Karpas-422 (cell line): Measurements from ENCODE around the gene ACKR4. TPM values are rescaled to one million over a fixed set of nuclear protein-coding genes. Genes with fewer than 3 reads are reported as not detected.
"Not testable (repeated sequence)": the region's sequence is repeated elsewhere in the genome, so short reads cannot be mapped to it uniquely, and the experiment has no call there.

ENCODE experiments used
- DNase-seq: peaks from one replicate; pipeline ENCODE4 v3.0.0-alpha.2; 2015
- H2AFZ ChIP-seq: fragments of 200-600 bp; sonication (generic); 2 replicates; pipeline ENCODE4 v1.6.1; 2014; ENCODE audit warnings: antibody characterized with exemption, low read length, mixed read lengths
- H3K27ac ChIP-seq: fragments of 200-600 bp; sonication (generic); 2 replicates; pipeline ENCODE4 v1.5.1; 2014; ENCODE audit warnings: mild to moderate bottlenecking, low read length, moderate library complexity
- H3K27me3 ChIP-seq: fragments of 200-600 bp; sonication (generic); 2 replicates; pipeline ENCODE4 v1.6.1; 2014; ENCODE audit warnings: low read length, mixed read lengths
- H3K36me3 ChIP-seq: fragments of 200-600 bp; sonication (generic); 2 replicates; pipeline ENCODE4 v1.6.1; 2014; ENCODE audit warnings: low read length, mixed read lengths; ENCODE audit not compliant: insufficient read depth
- H3K4me1 ChIP-seq: fragments of 200-600 bp; sonication (generic); 2 replicates; pipeline ENCODE4 v1.6.1; 2014; ENCODE audit warnings: mild to moderate bottlenecking, low read length, mixed read lengths
- H3K4me2 ChIP-seq: fragments of 200-600 bp; sonication (generic); 2 replicates; pipeline ENCODE4 v1.6.1; 2014; ENCODE audit warnings: low read length, low read depth, mild to moderate bottlenecking; ENCODE audit not compliant: poor library complexity, severe bottlenecking
- H3K4me3 ChIP-seq: fragments of 200-600 bp; sonication (generic); 2 replicates; pipeline ENCODE4 v1.5.1; 2014; ENCODE audit warnings: mild to moderate bottlenecking, antibody characterized with exemption, low read length, mixed read lengths
- H3K79me2 ChIP-seq: fragments of 200-600 bp; sonication (generic); 2 replicates; pipeline ENCODE4 v1.6.1; 2014; ENCODE audit warnings: mild to moderate bottlenecking, low read length, mixed read lengths
- H3K9ac ChIP-seq: fragments of 200-600 bp; sonication (generic); 2 replicates; pipeline ENCODE4 v1.6.0; 2014; ENCODE audit warnings: low read length
- H3K9me2 ChIP-seq: fragments of 200-600 bp; sonication (generic), shearing (Covaris generic); replicated peaks from 2 replicates; pipeline ENCODE4 v1.6.0; 2014; ENCODE audit warnings: mild to moderate bottlenecking, low read length, moderate library complexity; ENCODE audit not compliant: insufficient read depth
- H3K9me3 ChIP-seq: fragments of 300-700, 200-600 bp; sonication (generic); 2 replicates; pipeline ENCODE4 v1.6.1; 2014; ENCODE audit warnings: low read length, mixed read lengths
- H4K20me1 ChIP-seq: fragments of 200-600 bp; sonication (generic); 2 replicates; pipeline ENCODE4 v1.6.1; 2014; ENCODE audit warnings: mild to moderate bottlenecking, antibody characterized with exemption, low read length, low read depth; ENCODE audit not compliant: insufficient read depth
- total RNA-seq: library from RNA; depleted of rRNA; stranded (reverse); fragments of >200 nt; shearing (Covaris generic); gene quantifications from 2 replicates; pipeline ENCODE4 v1.2.3, GENCODE V29; 2014; ENCODE audit warnings: low replicate concordance

ACKR4 gene
- total RNA-seq, 1 experiment from 2014 or later = 8.4 TPM

- Histone ChIP-seq H3K4me3 (no peak overlapping the region), H3K9me3 (no peaks in the 10 kb centered on the region), H3K36me3 (peaks cover 10% of the 10 kb centered on the region; the same call in 1 of the 2 replicates), H3K9me2 (no peaks in the 10 kb centered on the region), H3K79me2 (no peaks in the 10 kb centered on the region), H3K27me3 (no peaks in the 10 kb centered on the region), H3K27ac (no peak overlapping the region), H3K9ac (no peak overlapping the region), H2AFZ (no peak overlapping the region), H4K20me1 (no peaks in the 10 kb centered on the region), H3K4me2 (no peak overlapping the region), H3K4me1 (peaks cover 18% of the 10 kb centered on the region)
- DNase-seq = no peak
These were observed 32.9 kb downstream of the ACKR4 start for GRCh38 chr3:132629928-132630327.

GRCh38 chr3:132630612-132631011, 33.5 kb downstream of the ACKR4 start:
- no peaks in the 10 kb centered on the region for H3K9me2 ChIP-seq
- peaks cover 10% of the 10 kb centered on the region; the same call in 1 of the 2 replicates for H3K36me3 ChIP-seq
- H3K4me2 ChIP-seq = no peak overlapping the region
- DNase-seq = no peak
- H4K20me1 ChIP-seq = no peaks in the 10 kb centered on the region
- H3K4me1 ChIP-seq = peaks cover 11% of the 10 kb centered on the region
- no peak overlapping the region for H3K9ac ChIP-seq
- H3K9me3 ChIP-seq = no peaks in the 10 kb centered on the region
- no peak overlapping the region for H3K4me3 ChIP-seq
- H3K27ac ChIP-seq = no peak overlapping the region
- H3K27me3 ChIP-seq = no peaks in the 10 kb centered on the region
- H3K79me2 ChIP-seq = no peaks in the 10 kb centered on the region
- H2AFZ ChIP-seq = no peak overlapping the region

DNA sequence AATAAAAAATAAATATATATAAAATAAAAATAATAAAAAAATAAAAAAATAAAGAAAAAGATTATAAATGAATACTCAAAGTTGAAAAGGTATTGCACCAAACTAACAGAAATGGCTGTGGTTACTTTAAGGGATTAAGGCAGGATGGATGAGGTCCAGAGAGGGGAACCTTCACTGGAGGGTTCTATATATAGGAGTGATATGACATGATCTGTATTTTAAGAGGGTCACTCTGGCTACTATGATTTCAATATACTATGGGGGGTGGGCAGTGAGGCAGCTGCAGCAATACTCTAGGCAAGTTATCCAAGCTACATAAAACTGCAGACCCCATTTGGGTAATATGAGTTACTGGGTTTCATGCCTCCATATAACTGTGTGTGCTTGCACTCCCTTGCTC, 38.0 kb downstream of the ACKR4 start:
- no peaks in the 10 kb centered on the region for H3K79me2 ChIP-seq
- H3K27me3 ChIP-seq = no peaks in the 10 kb centered on the region
- DNase-seq = no peak
- H3K9me2 ChIP-seq = no peaks in the 10 kb centered on the region
- no peaks in the 10 kb centered on the region for H4K20me1 ChIP-seq
- no peaks in the 10 kb centered on the region for H3K9me3 ChIP-seq
- H2AFZ ChIP-seq = no peak overlapping the region
- no peak overlapping the region for H3K4me2 ChIP-seq
- H3K36me3 ChIP-seq = no peaks in the 10 kb centered on the region; the same call in 1 of the 2 replicates
- H3K9ac ChIP-seq = no peak overlapping the region
- H3K4me3 ChIP-seq = no peak overlapping the region
- H3K27ac ChIP-seq = no peak overlapping the region
- H3K4me1 ChIP-seq = no peaks in the 10 kb centered on the region; the same call in 1 of the 2 replicates

DNA sequence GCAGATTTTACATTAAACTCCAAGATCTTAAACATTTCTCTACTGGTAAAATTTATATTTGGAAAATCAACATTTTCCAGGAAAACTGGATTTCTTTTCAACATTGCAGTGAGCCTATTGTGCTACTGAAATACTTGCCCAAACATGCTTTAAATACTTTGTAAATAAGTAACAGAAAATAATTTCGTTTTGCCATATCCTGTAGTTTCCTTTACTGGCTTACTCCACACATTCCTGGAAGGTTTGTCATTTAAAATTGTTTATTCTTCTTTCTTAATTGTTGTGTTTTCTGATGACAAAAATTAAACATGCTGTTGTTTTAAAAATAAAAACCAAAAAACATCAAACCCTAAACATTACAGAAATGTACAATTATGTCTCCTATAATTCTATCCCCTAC, 40.5 kb downstream of the ACKR4 start:
- H3K4me2 ChIP-seq = no peak overlapping the region
- no peaks in the 10 kb centered on the region for H4K20me1 ChIP-seq
- H3K4me3 ChIP-seq = no peak overlapping the region
- peaks cover 6% of the 10 kb centered on the region; the same call in 1 of the 2 replicates for H3K4me1 ChIP-seq
- H3K9me3 ChIP-seq = no peaks in the 10 kb centered on the region
- no peak overlapping the region for H2AFZ ChIP-seq
- no peaks in the 10 kb centered on the region; the same call in 1 of the 2 replicates for H3K36me3 ChIP-seq
- no peak overlapping the region for H3K27ac ChIP-seq
- no peaks in the 10 kb centered on the region for H3K79me2 ChIP-seq
- H3K27me3 ChIP-seq = no peaks in the 10 kb centered on the region
- no peak overlapping the region for H3K9ac ChIP-seq
- no peak for DNase-seq
- no peaks in the 10 kb centered on the region for H3K9me2 ChIP-seq

- H3K9me2 ChIP-seq = no peaks in the 10 kb centered on the region
- H3K4me3 ChIP-seq = no peak overlapping the region
- no peaks in the 10 kb centered on the region; the same call in 1 of the 2 replicates for H3K36me3 ChIP-seq
- H3K4me2 ChIP-seq = no peak overlapping the region
- H3K27ac ChIP-seq = no peak overlapping the region
- H3K27me3 ChIP-seq = no peaks in the 10 kb centered on the region
- H3K9me3 ChIP-seq = no peaks in the 10 kb centered on the region
- H3K4me1 ChIP-seq = peaks cover 6% of the 10 kb centered on the region; the same call in 1 of the 2 replicates
- no peaks in the 10 kb centered on the region for H3K79me2 ChIP-seq
- H3K9ac ChIP-seq = no peak overlapping the region
- H2AFZ ChIP-seq = no peak overlapping the region
- no peak for DNase-seq
- H4K20me1 ChIP-seq = no peaks in the 10 kb centered on the region
These were observed 41.6 kb downstream of the ACKR4 start for GRCh38 chr3:132638706-132639105.

- not testable (repeated sequence) for H3K9ac ChIP-seq, H3K27ac ChIP-seq, H3K27me3 ChIP-seq, H3K79me2 ChIP-seq, H3K9me2 ChIP-seq, H3K4me3 ChIP-seq, H2AFZ ChIP-seq, DNase-seq, H3K4me1 ChIP-seq, H3K36me3 ChIP-seq, H3K9me3 ChIP-seq, H3K4me2 ChIP-seq, H4K20me1 ChIP-seq
These were observed 44.4 kb downstream of the ACKR4 start for GRCh38 chr3:132641427-132641826.

DNA sequence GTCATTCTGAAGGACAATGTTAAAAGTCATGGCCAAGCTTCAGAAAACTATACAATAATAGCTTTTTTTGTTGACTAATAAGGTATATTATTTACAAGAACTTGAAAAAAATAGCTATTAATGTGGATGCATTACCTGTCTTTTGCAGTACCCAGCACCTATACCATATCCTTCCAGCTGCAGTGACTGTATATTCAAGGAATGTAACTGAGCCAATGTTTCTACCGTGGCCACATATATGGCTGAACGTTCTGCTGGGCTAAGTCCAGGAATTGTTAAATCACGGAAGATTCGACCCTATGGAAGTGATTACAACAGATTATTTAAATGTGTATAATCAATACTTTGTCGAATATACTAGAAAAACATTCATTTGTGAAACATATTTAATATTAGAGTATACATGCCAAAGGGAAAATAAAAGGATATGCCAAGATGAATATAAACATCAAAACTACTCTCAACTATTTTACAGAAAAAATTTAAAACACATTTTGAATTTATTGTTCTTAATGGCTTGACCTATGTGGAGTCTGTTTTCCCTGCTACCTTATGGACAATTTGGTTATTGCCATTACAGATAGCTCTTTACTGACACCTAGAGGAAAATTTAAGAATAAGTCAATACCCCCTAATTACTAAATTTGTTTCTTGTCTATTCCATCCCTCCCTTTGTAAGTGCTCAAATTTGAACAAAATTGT, 44.9 kb downstream of the ACKR4 start:
- H3K9me3 ChIP-seq = no peaks in the 10 kb centered on the region
- peak; percentile 86 for DNase-seq
- no peak overlapping the region for H3K4me3 ChIP-seq
- no peaks in the 10 kb centered on the region; the same call in 1 of the 2 replicates for H3K36me3 ChIP-seq
- no peak overlapping the region for H3K27ac ChIP-seq
- no peak overlapping the region for H3K4me2 ChIP-seq
- H3K9me2 ChIP-seq = no peaks in the 10 kb centered on the region
- no peaks in the 10 kb centered on the region for H3K27me3 ChIP-seq
- H3K79me2 ChIP-seq = peaks cover 7% of the 10 kb centered on the region; the same call in 1 of the 2 replicates
- peaks cover 6% of the 10 kb centered on the region; the same call in 1 of the 2 replicates for H3K4me1 ChIP-seq
- H4K20me1 ChIP-seq = no peaks in the 10 kb centered on the region
- no peak overlapping the region for H3K9ac ChIP-seq
- no peak overlapping the region for H2AFZ ChIP-seq

DNA sequence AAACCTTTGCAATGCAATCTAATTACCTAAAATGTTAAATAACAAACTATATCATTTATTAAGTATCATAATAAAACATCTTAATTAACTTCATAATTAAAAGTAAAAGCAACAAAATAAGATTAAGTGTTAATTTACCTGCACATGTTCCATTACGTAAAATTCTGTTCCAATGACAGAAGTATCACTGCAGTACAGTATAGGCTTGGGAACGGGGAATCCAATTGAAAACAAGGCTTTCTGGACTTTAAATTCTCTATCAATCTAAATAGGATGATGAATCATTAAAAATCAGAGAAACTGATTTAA, 45.4 kb downstream of the ACKR4 start:
- no peaks in the 10 kb centered on the region for H3K9me3 ChIP-seq
- no peak overlapping the region for H3K9ac ChIP-seq
- peaks cover 12% of the 10 kb centered on the region; the same call in 1 of the 2 replicates for H3K79me2 ChIP-seq
- H3K27ac ChIP-seq = no peak overlapping the region
- no peak overlapping the region for H2AFZ ChIP-seq
- no peak overlapping the region for H3K4me3 ChIP-seq
- no peaks in the 10 kb centered on the region; the same call in 1 of the 2 replicates for H3K36me3 ChIP-seq
- no peaks in the 10 kb centered on the region for H3K9me2 ChIP-seq
- DNase-seq = no peak
- H3K27me3 ChIP-seq = no peaks in the 10 kb centered on the region
- H4K20me1 ChIP-seq = no peaks in the 10 kb centered on the region
- peaks cover 6% of the 10 kb centered on the region; the same call in 1 of the 2 replicates for H3K4me1 ChIP-seq
- no peak overlapping the region for H3K4me2 ChIP-seq
